ENCODE data around the gene AP1G2. TPM values are rescaled to one million over a fixed set of nuclear protein-coding genes. Genes with fewer than 3 reads are reported as not detected.

AP1G2 gene
- total RNA-seq, 1 experiment from 2014 or later: 155 TPM

- H3K4me2 ChIP-seq (ENCODE audit: low read length): no peak overlapping the region
- POLR2A ChIA-PET: no interaction called here
- RAD21 ChIA-PET (ENCODE audit: low non-redundant PET in 1 of 2, low total read pairs in 2 of 2, uncharacterized antibody in 2 of 2, unreplicated experiment in 2 of 2): no interaction called here
- CTCF ChIA-PET: interaction anchor here (1.0 kb wide), 1 partner anchor 17 kb away, joined by 4 read pairs; no protein-coding TSS in a partner anchor
- H3K79me2 ChIP-seq (ENCODE audit: insufficient read depth, low read length): no peaks in the 10 kb centered on the region
- peaks cover 0 to 6% of the 10 kb centered on the region in 2 experiments; a peak in 1 of 4 replicates for H3K4me1 ChIP-seq (ENCODE audit: control insufficient read depth in 1 of 2, insufficient read depth in 2 of 2, low read length in 2 of 2)
- ATAC-seq (no peak), DNase-seq (ENCODE audit: low read depth, low spot score) (no peak)
- H2AFZ ChIP-seq (ENCODE audit: low read depth, low read length, poor library complexity, severe bottlenecking): no peak overlapping the region
- no peaks in the 10 kb centered on the region for H3K9me3 ChIP-seq (ENCODE audit: control insufficient read depth in 1 of 2, insufficient read depth in 1 of 2, low read depth in 1 of 2, low read length in 2 of 2)
- H4K20me1 ChIP-seq (ENCODE audit: insufficient read depth): no peaks in the 10 kb centered on the region
- H3K27ac ChIP-seq (ENCODE audit: low read depth, low read length): no peak overlapping the region
- no peak overlapping the region for H3K4me3 ChIP-seq (replicated peaks in 1 of 2; ENCODE audit: low read depth in 1 of 2, low read length in 2 of 2)
- TF ChIP-seq CBX3 (IDR thresholded peaks at IDR 0.05; ENCODE audit: low read depth): no peak
- TF ChIP-seq CEBPB (IDR thresholded peaks at IDR 0.05; ENCODE audit: low read depth): no peak
- no peak for TF ChIP-seq SRF (IDR thresholded peaks at IDR 0.05; ENCODE audit: low read depth)
- TF ChIP-seq REST (IDR thresholded peaks at IDR 0.05; ENCODE audit: low read depth): no peak
- no peak for TF ChIP-seq EZH2 (IDR thresholded peaks at IDR 0.05)
- TF ChIP-seq POLR2AphosphoS5 (IDR thresholded peaks at IDR 0.05; ENCODE audit: low read depth, low read length): no peak
- TF ChIP-seq, protein P1, sequence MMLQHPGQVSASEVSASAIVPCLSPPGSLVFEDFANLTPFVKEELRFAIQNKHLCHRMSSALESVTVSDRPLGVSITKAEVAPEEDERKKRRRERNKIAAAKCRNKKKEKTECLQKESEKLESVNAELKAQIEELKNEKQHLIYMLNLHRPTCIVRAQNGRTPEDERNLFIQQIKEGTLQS (IDR thresholded peaks at IDR 0.05): no peak
- no peak for TF ChIP-seq YY1 (IDR thresholded peaks at IDR 0.05; ENCODE audit: extremely low read depth, insufficient replicate concordance, low read depth, low read length)
- no peak for TF ChIP-seq POLR2A (IDR thresholded peaks at IDR 0.05; ENCODE audit: borderline replicate concordance, extremely low read depth, insufficient read depth, insufficient read length)
- intact Hi-C loops (cut with micrococcal nuclease): no loop called here
- H3K27me3 ChIP-seq (ENCODE audit: insufficient read depth, low read length): no peaks in the 10 kb centered on the region
- no peaks in the 10 kb centered on the region for H3K36me3 ChIP-seq (ENCODE audit: control insufficient read depth in 1 of 2, insufficient read depth in 2 of 2, low read length in 2 of 2)
- no TSS peak for BruUV-seq (replicated peaks)
- no peaks in the 10 kb centered on the region for H3K9me2 ChIP-seq (ENCODE audit: insufficient read depth)
- H3K9ac ChIP-seq (ENCODE audit: low read length): no peak overlapping the region
Observed at GRCh38 chr14:23605931-23606585, 38.5 kb upstream of the AP1G2 start.
